HG03095 (cell line): Measurements from ENCODE around the gene GCK.

Experiments
- ATAC-seq: cut with Tn5 transposase; IDR thresholded peaks from one replicate; pipeline ENCODE4 v1.9.1; 2021; ENCODE audit warnings: moderate library complexity; ENCODE audit not compliant: unreplicated experiment

GCK gene

DNA sequence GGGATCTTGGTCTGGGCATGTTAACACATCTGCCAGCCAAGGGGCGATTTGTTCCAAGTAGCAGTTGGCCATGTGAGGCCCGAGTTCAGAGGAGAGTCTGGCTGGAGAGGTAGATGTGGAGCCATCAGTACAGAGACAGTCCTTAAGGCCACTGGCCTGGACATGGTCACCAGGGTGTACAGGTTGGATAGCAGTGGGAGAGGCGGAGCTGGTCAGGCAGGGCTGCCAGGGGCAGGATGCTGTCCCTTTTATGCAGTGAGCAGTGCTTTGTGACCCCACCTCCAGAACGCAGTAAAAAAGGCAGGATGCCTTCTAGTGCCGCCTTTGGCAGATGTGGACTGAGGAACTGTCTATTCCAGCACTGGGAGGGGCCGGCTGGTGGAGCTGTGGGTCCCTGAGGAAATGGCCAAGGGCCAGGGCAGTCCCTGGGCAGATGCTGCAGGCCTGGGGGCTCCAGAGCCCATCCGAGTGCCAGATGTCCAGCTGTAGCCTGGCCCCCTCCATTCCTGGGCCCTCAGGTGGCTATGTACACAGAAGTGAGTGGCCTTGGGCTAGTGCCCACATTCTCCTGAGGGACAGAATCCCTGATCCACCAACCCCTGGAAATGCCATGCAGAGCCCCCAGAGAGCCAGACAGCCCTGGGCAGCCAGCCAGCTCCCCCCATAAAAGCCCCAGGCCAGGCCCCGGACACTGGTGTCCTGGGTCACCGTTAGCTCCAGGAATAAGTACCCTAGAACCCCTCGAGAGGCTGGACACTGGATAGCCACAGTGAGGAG, 31.0 kb downstream of the GCK start:
- ATAC-seq, result no peak

- ATAC-seq, result no peak
These were observed 31.8 kb downstream of the GCK start for GRCh38 chr7:44157116-44158080.

- no peak for ATAC-seq
These were observed 32.7 kb downstream of the GCK start for GRCh38 chr7:44156453-44157010.

DNA sequence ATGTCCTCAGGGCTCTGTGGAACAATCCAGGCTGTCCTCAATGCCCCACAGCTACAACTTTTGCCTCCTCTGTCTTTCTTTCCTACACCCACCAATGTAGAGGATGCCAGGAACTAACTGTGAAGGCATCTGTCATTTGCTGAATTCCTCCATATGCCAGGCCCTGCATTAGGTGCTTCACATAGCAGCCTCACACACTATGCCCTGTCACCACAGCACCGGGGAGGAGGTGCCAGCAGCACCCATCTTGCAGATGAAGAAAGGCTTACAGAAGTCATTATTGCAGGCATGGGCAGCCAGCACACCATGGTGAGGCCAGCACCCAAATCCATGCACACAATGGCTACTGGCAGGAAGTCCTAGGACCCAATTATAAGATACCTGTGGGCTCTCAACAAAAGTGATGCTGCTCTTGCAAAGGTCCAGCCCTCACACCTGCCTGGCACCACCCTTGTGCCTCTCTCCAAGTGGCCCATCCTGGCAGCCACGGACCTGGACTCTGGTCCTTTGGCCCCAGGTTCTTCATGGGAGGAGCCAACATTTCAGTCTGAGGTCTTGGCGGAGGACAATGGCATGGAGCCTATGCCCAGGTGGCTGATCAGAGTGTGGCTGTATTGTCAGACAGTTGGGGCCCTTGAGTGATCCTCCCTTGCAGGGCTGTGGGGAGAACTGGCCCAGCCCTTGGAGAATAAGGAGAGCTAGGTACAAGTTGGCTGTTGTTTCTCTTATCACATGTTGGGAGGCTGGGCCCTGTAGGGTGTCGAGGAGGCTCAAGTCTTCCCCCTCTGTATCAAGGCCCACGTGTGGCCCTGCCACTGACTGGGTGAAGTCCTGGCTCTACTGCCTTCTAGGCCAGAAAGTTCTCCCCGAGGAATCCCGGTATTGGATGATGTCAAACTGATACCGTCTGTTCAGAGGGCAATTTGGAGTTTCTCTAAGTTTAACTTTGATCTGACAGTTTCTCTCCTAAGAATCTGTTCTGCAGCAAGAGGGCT, 33.8 kb downstream of the GCK start:
- no peak for ATAC-seq

DNA sequence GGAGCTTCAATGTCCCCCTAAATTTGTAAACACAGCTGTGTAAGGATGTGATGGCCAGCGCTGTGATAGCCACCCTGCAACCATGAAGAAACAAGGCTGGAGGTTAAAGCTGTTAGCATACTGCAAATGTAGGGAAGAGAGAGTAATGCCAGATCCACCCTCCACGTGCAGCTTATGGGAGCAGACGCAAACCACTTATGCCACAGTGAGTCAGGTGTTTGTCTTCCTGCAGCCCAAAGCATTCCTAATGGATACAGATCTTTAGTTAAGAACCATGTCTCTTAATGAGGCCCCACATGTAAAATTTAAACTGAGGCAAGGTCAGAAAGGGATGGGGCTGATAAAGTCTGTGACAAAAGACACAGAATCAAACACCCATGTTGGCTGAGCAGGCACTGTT, 34.5 kb downstream of the GCK start:
- no peak for ATAC-seq

DNA sequence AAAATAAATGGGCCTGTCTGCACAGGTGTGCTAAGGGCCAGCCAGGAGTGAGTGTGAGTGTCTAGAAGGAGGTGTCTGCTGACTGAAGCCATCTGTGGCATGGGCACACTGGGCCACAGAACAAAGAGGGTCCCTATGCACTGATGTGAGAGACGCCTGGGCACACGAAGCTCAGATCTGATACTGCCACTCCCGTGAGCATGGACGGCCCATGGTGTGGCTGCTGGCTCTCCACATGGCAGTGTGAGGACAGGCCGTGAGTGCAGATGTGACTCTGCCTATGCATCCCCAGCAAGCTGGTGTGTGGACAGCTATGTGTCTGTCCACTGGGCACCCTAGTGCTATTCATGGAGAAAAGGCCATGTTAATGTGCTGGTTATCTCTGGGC, 35.3 kb downstream of the GCK start:
- ATAC-seq, result no peak

GRCh38 chr7:44152971-44153947, 36.0 kb downstream of the GCK start:
- ATAC-seq, result no peak

DNA sequence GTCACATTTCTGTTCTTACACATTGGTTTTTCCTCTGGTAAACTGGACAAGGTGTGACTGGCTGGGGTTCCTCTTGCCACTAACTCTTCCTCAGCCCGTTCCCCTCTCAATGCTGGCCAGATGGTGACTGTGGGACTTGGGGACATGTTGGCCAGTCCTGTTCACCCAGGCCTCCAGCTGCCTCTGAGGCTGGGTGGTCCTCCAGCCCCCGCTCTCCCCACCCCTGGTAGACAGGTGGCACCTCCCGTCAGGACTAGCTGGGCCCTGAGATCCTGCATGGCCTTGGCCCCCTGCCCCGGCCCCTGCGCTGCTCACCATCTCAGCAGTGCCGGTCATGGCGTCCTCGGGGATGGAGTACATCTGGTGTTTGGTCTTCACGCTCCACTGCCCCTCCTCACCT, 37.3 kb downstream of the GCK start:
- no peak for ATAC-seq

DNA sequence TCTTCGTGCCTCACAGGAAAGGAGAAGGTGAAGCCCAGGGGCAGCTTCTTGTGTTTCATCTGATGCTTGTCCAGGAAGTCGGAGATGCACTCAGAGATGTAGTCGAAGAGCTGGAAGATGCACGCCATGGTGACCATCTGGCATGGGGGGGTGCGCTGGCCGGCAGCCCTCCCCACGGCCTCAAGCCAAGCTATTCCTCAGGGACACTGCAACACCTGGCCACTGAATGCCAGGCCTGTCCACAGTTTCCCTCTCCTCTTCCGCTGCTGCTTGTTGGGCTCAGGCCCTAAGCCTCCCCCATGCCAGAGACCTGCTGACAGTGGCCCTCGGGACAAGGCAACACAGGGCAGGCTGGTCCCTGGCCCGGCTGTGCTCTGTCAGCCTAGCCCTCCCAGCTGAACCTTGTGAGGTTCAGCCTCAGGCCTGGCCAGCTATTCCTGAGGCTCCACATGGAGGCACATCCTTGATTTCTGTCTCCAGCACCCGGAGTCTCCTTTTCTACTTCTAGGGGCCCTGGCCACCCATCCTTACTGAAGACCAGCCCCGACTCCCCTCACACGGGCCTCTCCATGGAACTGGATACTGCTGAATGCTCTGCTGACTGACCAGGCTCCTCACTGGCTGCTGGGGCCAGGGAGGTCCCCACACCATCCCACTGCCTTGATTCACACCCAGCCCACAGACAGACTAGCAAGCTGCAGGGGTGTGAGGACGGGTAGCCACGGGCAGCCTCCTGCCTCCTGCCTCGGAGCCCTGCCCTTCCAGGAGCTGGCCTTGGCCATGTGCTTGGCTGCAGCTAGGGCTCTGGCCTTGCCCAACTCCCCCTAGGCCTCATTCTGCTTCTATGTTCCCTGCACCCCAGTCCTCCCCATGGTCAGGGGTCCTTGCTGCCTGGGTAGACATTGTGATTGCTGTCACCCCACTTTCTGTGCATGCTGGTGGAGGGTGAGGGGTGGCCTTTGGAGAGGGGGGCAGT, 38.0 kb downstream of the GCK start:
- no peak for ATAC-seq

- peak; percentile 78 for ATAC-seq
These were observed 38.8 kb downstream of the GCK start for GRCh38 chr7:44150466-44150832.

- ATAC-seq, result no peak
These were observed 39.4 kb downstream of the GCK start for GRCh38 chr7:44149571-44150465.

- no peak for ATAC-seq
These were observed 40.2 kb downstream of the GCK start for GRCh38 chr7:44148961-44149536.

DNA sequence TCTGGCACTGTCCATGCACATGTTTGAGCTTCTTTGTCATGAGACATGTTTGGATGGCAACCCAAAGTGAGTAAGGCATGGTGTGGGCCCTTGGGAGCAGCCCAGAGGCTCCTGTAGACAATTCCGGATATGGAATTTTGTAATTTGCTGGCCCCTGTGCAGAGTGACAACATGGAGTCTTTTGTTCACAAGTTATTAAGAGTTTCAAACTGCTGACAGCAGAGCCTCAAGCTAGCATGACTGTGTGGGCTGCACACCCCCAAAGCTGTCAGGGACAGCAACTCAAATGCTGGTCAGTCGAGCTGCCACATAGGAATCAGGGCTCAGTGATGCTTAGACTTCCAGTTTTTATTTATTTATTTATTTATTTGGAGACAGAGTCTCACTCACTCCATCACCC, 41.1 kb downstream of the GCK start:
- ATAC-seq, result no peak

DNA sequence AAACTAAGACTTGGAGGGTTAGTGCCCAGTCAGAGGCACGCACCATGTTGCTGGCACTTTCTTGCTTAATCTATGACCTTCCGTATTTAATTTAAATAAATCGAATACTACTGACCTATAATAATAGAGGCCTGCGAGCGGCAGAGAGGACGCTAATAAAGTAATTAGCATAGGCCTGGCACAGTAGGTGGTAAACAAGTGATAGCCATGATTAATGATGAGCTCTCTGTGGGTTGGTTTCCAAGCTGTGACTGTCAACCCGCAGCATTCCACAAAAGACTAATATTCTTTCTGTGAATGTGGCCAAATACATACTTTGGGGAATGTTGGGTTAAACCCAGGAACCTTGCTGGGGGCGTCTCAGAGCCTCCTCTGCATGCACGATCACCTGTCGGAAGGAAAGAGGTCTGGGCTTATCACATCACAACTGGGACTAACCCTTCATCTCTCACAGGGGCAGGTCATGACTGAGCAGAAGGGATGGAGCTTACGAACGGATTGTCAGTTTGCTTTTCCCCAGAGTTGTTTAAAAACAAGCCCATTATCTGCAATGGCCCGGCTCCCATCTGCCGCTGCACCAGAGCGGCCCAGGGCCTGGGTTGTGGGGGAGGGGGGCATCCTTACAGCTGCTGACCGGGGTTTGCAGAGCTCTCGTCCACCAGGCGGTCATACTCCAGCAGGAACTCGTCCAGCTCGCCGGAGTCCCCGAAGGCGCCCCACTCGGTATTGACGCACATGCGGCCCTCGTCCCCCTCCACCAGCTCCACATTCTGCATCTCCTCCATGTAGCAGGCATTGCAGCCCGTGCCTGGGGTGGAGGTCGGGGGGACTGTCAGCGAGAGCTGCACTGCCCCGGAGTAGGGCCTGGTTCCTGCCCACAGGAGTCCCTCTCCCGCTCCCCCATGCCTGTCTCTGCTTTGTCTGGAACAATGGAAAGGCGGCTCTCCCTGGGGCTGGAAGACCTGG, 41.9 kb downstream of the GCK start:
- no peak for ATAC-seq

- no peak for ATAC-seq
These were observed 43.0 kb downstream of the GCK start for GRCh38 chr7:44145969-44146911.
